C4-2B (cell line): ENCODE measurements around the gene SRRT.

ENCODE experiments used
- ZFX ChIP-seq: fragments of 450-650 bp; IDR thresholded peaks from 2 replicates; pipeline ENCODE4 v1.6.1; 2017
- TF ChIP-seq, protein P1 (sequence below): fragments of 450-650 bp; conservative IDR thresholded peaks from 2 replicates; pipeline ENCODE4 v1.5.1; 2017; ENCODE audit warnings: mild to moderate bottlenecking

GRCh38 chr7:100891568-100892247, 16.8 kb downstream of the SRRT start:
- TF ChIP-seq, protein P1, sequence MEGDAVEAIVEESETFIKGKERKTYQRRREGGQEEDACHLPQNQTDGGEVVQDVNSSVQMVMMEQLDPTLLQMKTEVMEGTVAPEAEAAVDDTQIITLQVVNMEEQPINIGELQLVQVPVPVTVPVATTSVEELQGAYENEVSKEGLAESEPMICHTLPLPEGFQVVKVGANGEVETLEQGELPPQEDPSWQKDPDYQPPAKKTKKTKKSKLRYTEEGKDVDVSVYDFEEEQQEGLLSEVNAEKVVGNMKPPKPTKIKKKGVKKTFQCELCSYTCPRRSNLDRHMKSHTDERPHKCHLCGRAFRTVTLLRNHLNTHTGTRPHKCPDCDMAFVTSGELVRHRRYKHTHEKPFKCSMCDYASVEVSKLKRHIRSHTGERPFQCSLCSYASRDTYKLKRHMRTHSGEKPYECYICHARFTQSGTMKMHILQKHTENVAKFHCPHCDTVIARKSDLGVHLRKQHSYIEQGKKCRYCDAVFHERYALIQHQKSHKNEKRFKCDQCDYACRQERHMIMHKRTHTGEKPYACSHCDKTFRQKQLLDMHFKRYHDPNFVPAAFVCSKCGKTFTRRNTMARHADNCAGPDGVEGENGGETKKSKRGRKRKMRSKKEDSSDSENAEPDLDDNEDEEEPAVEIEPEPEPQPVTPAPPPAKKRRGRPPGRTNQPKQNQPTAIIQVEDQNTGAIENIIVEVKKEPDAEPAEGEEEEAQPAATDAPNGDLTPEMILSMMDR, result no peak
- TF ChIP-seq ZFX, result no peak
